ENCODE data around the gene SNX15.

DNA sequence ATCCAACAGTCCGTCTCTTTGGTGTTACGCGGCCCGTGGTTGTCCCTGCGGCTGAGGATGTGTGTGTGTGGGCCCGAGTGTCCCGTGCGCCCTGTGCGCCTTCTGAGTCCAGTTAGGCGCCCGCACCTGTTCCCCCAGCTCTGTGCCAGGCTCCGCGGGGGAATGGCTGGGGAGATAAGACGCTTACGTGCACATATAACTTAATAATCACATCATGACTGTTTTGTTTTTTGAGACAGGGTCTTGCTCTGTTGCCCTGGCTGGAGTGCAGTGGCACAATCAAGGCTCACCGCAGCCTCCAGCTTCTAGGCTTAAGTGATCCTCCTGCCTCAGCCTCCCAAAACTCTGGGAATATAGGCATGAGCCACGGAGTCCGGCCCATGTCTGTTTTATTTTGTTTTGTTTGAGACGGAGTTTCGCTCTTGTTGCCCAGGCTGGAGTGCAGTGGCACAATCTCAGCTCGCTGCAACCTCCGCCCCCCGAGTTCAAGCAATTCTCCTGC, 12.5 kb upstream of the SNX15 start:
- TF ChIP-seq POLR2A (IDR thresholded peaks at IDR 0.05; ENCODE audit: low read length) (no peak), GATA1 (IDR thresholded peaks at IDR 0.05; ENCODE audit: low read depth, low read length) (no peak)
